HUES64 (cell line): ENCODE data around the gene NUDT3.

Experiments used
- H3K27ac ChIP-seq: 2 replicates; pipeline ENCODE4 v1.7.0; 2013; ENCODE audit warnings: low read depth, low read length, inconsistent platforms
- H3K27me3 ChIP-seq: 2 replicates; pipeline ENCODE4 v1.6.1; 2013; ENCODE audit warnings: mild to moderate bottlenecking, low read length; ENCODE audit not compliant: insufficient read depth
- H3K36me3 ChIP-seq: 2 replicates; pipeline ENCODE4 v1.6.1; 2013; ENCODE audit warnings: mild to moderate bottlenecking, low read length; ENCODE audit not compliant: insufficient read depth
- H3K4me1 ChIP-seq: 2 replicates; pipeline ENCODE4 v1.6.1; 2013; ENCODE audit warnings: mild to moderate bottlenecking, low read length, moderate library complexity; ENCODE audit not compliant: insufficient read depth
- H3K4me3 ChIP-seq: 2 replicates; pipeline ENCODE4 v1.5.1; 2013; ENCODE audit warnings: mild to moderate bottlenecking, low read length, moderate library complexity
- H3K9ac ChIP-seq: 2 replicates; pipeline ENCODE4 v1.6.1; 2013; ENCODE audit warnings: mild to moderate bottlenecking, low read depth, low read length
- H3K9me3 ChIP-seq: 2 replicates; pipeline ENCODE4 v1.6.1; 2013; ENCODE audit warnings: low read depth, low read length; ENCODE audit not compliant: insufficient read depth
- WGBS: fragments of 150-250, 120-280 bp; methylation state at CpG from one replicate; pipeline ENCODE4 v1.1.7; 2013; ENCODE audit warnings: missing lambda C conversion rate; 5-methylcytosine and 5-hydroxymethylcytosine counted together

Gene NUDT3

GRCh38 chr6:34301408-34301807, 91.1 kb downstream of the NUDT3 start:
- H3K27ac ChIP-seq = no peak overlapping the region
- no peaks in the 10 kb centered on the region for H3K9me3 ChIP-seq
- no peaks in the 10 kb centered on the region for H3K36me3 ChIP-seq
- no peaks in the 10 kb centered on the region for H3K27me3 ChIP-seq
- no peaks in the 10 kb centered on the region for H3K4me1 ChIP-seq
- H3K9ac ChIP-seq = no peak overlapping the region
- WGBS = 92% methylated on average over 2 of the region's 2 CpGs
- no peak overlapping the region for H3K4me3 ChIP-seq

DNA sequence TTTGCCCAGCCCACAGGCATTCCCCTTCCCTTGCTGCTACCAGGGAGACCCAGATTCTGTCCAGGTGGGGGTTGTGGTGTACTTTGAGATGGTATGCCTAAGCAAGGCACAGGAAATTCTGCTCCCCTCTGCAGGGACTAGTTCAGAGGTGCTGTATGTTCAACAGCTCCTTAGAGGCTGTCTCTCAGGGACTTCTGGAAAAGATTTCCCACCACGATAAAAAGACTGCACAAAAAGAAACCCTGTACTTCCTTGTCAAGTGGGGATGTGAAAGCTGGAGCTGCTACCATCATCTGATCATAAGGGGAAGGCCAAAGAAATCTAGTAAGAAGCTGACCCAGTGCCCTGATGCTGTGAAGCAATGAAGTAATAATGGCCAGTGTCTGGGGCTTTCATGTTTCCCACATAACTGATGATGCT, 92.1 kb downstream of the NUDT3 start:
- Histone ChIP-seq H3K9ac (no peak overlapping the region), H3K27me3 (no peaks in the 10 kb centered on the region), H3K4me3 (no peak overlapping the region), H3K27ac (no peak overlapping the region), H3K9me3 (no peaks in the 10 kb centered on the region), H3K4me1 (no peaks in the 10 kb centered on the region), H3K36me3 (peaks cover 3% of the 10 kb centered on the region; the same call in 1 of the 2 replicates)
- 100% methylated on average over 1 of the region's 1 CpG for WGBS

DNA sequence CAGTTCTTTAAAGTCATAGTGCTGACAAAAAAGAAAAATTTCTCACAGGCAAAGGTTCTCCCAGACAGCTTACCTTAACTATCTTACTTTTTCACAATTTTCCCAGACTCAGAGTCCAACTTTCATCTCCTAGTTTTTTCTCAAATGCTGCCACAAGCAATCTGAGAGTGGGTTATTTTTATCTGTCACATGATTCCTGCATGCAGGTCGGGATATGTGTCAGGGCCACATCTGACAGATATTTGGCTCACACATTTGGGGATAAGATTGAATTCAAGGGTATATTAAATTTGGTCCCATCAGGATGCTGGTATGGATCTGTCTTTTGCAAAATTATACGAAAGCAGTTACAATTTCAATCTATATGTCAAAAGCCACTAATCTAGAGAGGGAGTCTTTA, 93.5 kb downstream of the NUDT3 start:
- no peaks in the 10 kb centered on the region for H3K4me1 ChIP-seq
- H3K4me3 ChIP-seq = no peak overlapping the region
- H3K9me3 ChIP-seq = no peaks in the 10 kb centered on the region
- H3K36me3 ChIP-seq = peaks cover 7% of the 10 kb centered on the region
- no peaks in the 10 kb centered on the region for H3K27me3 ChIP-seq
- 81% methylated on average over 1 of the region's 2 CpGs for WGBS
- H3K9ac ChIP-seq = no peak overlapping the region
- no peak overlapping the region for H3K27ac ChIP-seq

DNA sequence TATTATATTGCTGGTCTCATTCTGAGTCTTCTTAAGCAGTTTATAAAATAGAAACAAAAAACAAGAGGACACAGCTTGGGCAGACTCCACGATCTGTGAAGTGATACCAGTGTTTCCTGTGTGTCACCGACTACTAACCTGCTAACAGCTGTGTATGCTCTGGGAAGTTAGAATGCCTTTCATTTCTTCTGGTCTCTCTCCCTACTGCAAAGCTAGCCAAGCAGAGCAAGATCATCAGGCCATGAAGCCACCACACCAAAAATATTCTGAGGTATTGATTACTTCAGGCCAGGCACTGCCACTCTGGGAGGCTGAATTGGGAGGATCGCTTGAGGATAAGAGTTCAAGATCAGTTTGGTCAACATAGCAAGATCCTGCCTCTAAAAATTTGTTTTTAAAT, 96.7 kb downstream of the NUDT3 start:
- Histone ChIP-seq H3K4me3 (no peak overlapping the region), H3K27ac (no peak overlapping the region), H3K36me3 (peaks cover 32% of the 10 kb centered on the region), H3K4me1 (no peaks in the 10 kb centered on the region), H3K9ac (no peak overlapping the region), H3K9me3 (no peaks in the 10 kb centered on the region), H3K27me3 (no peaks in the 10 kb centered on the region)
- 98% methylated on average over 3 of the region's 3 CpGs for WGBS

DNA sequence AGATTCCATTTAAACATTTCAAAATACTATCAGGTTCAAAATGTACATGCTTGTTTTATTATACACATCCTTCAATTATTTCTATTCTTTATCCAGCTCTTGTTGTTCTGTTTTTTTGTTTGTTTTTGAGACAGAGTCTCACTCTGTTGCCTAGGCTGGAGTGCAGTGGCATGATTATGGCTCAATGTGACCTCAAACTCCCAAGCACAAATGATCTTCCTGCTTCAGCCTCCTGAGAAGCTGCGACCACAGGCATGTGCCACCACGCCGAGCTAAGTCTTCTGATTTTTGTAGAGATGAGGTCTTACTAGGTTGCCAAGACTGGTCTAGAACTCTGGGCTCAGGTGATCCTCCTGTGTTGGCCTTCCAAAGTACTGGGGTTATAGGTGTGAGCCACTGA, 99.5 kb downstream of the NUDT3 start:
- Histone ChIP-seq H3K9ac (no peak overlapping the region), H3K27me3 (no peaks in the 10 kb centered on the region), H3K9me3 (no peaks in the 10 kb centered on the region), H3K27ac (no peak overlapping the region), H3K4me3 (no peak overlapping the region), H3K36me3 (peaks cover 44% of the 10 kb centered on the region), H3K4me1 (no peaks in the 10 kb centered on the region)
- 96% methylated on average over 3 of the region's 3 CpGs for WGBS

GRCh38 chr6:34289137-34289536, 103.3 kb downstream of the NUDT3 start:
- H3K4me3 ChIP-seq = no peak overlapping the region

DNA sequence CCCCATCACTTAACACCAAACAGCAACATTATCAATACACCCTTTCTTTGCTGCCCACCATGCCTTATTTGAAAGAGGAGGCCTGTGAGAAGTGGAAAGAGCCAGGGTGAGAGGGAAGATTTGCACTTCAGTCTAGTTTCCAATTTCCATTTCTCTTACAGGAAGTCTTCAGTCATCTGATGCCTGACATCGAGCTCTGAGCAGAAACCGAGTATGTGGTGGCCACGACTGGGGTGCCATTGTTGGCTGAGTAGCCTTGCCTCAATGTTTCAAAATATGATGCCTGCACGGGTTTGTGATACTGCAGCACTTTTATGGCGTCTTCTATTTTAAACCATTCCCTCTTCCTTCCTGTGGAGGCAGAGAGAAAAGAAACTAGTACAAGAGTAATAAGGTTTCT, 103.9 kb downstream of the NUDT3 start:
- Histone ChIP-seq H3K27ac (no peak overlapping the region), H3K4me3 (no peak overlapping the region), H3K36me3 (peaks cover 68% of the 10 kb centered on the region), H3K27me3 (no peaks in the 10 kb centered on the region), H3K9ac (no peak overlapping the region), H3K9me3 (no peaks in the 10 kb centered on the region), H3K4me1 (no peaks in the 10 kb centered on the region)
- 88% methylated on average over 5 of the region's 5 CpGs for WGBS

More at GRCh38 chr6:34289137-34289536, 103.3 kb downstream of the NUDT3 start:
- Histone ChIP-seq H3K27ac (no peak overlapping the region), H3K9ac (no peak overlapping the region), H3K36me3 (peaks cover 63% of the 10 kb centered on the region), H3K4me1 (no peaks in the 10 kb centered on the region), H3K27me3 (no peaks in the 10 kb centered on the region), H3K9me3 (no peaks in the 10 kb centered on the region)
- WGBS = 93% methylated on average over 11 of the region's 11 CpGs

DNA sequence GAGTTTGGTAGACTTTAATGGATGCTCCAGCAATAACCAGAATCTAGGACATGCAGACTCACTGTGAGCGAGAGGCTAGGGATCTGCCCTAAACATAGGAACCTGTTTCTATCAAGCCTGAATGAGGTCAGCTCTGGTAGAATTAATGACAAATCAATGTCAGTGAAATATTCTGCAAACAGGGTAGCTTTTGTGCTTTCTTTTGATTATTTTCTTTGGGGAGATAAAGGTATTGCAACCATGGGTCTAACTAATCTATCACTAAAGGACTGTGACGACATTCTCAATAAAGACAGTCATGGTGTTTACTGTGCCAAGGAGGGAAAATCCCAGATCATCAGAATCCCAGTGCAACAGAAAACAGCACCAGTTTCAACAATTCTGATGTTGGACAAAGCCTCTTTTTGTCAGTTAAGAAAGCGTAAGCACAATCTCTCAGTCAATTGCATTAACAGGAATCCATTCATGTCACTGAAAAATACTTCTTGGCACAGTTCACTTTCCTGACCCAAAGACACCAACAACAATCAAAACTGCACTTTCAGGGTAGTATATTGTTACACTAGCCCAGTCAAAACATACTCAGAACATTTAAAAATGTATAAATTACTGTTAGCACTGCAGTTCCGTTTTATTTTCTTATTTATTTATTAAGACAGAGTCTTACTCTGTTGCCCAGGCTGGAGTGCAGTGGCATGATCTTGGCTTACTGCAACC, 106.9 kb downstream of the NUDT3 start:
- 91% methylated on average over 4 of the region's 4 CpGs for WGBS
- peaks cover 43% of the 10 kb centered on the region for H3K36me3 ChIP-seq
- no peaks in the 10 kb centered on the region for H3K9me3 ChIP-seq
- no peak overlapping the region for H3K9ac ChIP-seq
- H3K27me3 ChIP-seq = no peaks in the 10 kb centered on the region
- no peak overlapping the region for H3K4me3 ChIP-seq
- H3K4me1 ChIP-seq = no peaks in the 10 kb centered on the region
- no peak overlapping the region for H3K27ac ChIP-seq

- no peaks in the 10 kb centered on the region for H3K9me3 ChIP-seq
- no peak overlapping the region for H3K9ac ChIP-seq
- 94% methylated on average over 3 of the region's 4 CpGs for WGBS
- no peaks in the 10 kb centered on the region for H3K27me3 ChIP-seq
- H3K36me3 ChIP-seq = peaks cover 38% of the 10 kb centered on the region
- H3K27ac ChIP-seq = no peak overlapping the region
- no peak overlapping the region for H3K4me3 ChIP-seq
- no peaks in the 10 kb centered on the region for H3K4me1 ChIP-seq
Observed at GRCh38 chr6:34284563-34285447, 107.7 kb downstream of the NUDT3 start.

DNA sequence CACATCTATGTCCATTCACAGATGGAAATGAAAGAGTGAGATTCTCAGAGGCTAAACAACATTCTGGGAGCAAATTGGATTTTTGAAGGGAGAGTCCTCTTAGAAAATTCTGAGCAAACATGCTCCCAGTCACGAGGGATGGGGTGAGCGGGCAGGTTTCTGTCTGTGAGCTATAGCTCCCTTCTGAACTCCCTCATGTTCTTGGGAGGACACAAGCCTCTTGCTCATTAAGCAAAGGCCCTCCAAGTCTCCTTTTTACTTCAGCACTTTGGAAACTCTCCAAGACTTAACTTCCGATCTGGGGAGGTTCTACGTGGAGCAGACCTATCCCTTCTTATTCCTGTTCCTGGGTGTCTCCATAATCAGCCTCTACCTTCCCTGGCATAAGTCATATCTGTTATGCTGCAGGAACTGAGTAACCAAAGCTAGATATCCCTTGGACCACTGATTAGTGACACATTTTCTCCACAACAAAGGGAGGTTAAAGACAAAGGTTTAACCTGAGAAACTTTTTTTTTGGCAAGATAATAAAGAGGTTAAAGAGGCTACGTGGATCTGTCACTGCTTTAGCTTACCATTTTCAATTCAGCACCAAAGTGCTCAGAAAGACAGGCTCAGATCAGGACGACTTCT, 110.7 kb downstream of the NUDT3 start:
- Histone ChIP-seq H3K36me3 (peaks cover 23% of the 10 kb centered on the region), H3K9me3 (no peaks in the 10 kb centered on the region), H3K27me3 (no peaks in the 10 kb centered on the region), H3K4me1 (no peaks in the 10 kb centered on the region), H3K9ac (no peak overlapping the region), H3K4me3 (no peak overlapping the region), H3K27ac (no peak overlapping the region)
- 92% methylated on average over 6 of the region's 6 CpGs for WGBS

GRCh38 chr6:34280216-34280615, 112.3 kb downstream of the NUDT3 start:
- Histone ChIP-seq H3K4me1 (no peaks in the 10 kb centered on the region), H3K27ac (no peak overlapping the region), H3K9ac (no peak overlapping the region), H3K9me3 (no peaks in the 10 kb centered on the region), H3K4me3 (no peak overlapping the region), H3K27me3 (no peaks in the 10 kb centered on the region), H3K36me3 (peaks cover 18% of the 10 kb centered on the region)
- WGBS = 95% methylated on average over 4 of the region's 4 CpGs
